Endodermal cell (in vitro differentiated cells): ENCODE measurements around the gene RAB20. TPM values are rescaled to one million over a fixed set of nuclear protein-coding genes. Genes with fewer than 3 reads are reported as not detected.
"Not testable (repeated sequence)": the region's sequence is repeated elsewhere in the genome, so short reads cannot be mapped to it uniquely, and the experiment has no call there.

Source experiments
- DNase-seq: peaks from one replicate; pipeline ENCODE4 v3.0.0-alpha.2; 2017
- H3K27ac ChIP-seq: 2 replicates; pipeline ENCODE4 v1.5.1; 2013; ENCODE audit warnings: mild to moderate bottlenecking, low read depth, low read length, moderate library complexity
- H3K27me3 ChIP-seq: 2 replicates; pipeline ENCODE4 v1.6.1; 2013; ENCODE audit warnings: mild to moderate bottlenecking, low read length, moderate library complexity; ENCODE audit not compliant: insufficient read depth, control insufficient read depth, poor library complexity, severe bottlenecking
- H3K36me3 ChIP-seq: 2 replicates; pipeline ENCODE4 v1.7.0; 2013; ENCODE audit warnings: mild to moderate bottlenecking, low read length, moderate library complexity; ENCODE audit not compliant: control insufficient read depth, insufficient read depth
- H3K4me1 ChIP-seq: one replicate; pipeline ENCODE4 v1.7.0; 2013; ENCODE audit warnings: low read length; ENCODE audit not compliant: control insufficient read depth, insufficient read depth
- H3K4me3 ChIP-seq: 2 replicates; pipeline ENCODE4 v1.5.1; 2013; ENCODE audit warnings: mild to moderate bottlenecking, low read length, moderate library complexity
- H3K9ac ChIP-seq: 2 replicates; pipeline ENCODE4 v1.6.1; 2013; ENCODE audit warnings: mild to moderate bottlenecking, low read length, moderate library complexity; ENCODE audit not compliant: poor library complexity, severe bottlenecking; ENCODE audit errors: extremely low read depth
- H3K9me3 ChIP-seq: 2 replicates; pipeline ENCODE4 v1.6.1; 2013; ENCODE audit warnings: mild to moderate bottlenecking, low read length, moderate library complexity; ENCODE audit not compliant: control insufficient read depth
- H3K27ac Mint-ChIP-seq: 2 replicates; pipeline ENCODE4 v1.8.0; 2020; ENCODE audit warnings: mixed read lengths
- H3K27me3 Mint-ChIP-seq: 2 replicates; pipeline ENCODE4 v1.8.0; 2021; ENCODE audit warnings: mild to moderate bottlenecking, mixed read lengths; ENCODE audit not compliant: insufficient read depth
- H3K36me3 Mint-ChIP-seq: 2 replicates; pipeline ENCODE4 v1.8.0; 2020; ENCODE audit warnings: low read depth, mixed read lengths
- H3K4me1 Mint-ChIP-seq: 2 replicates; pipeline ENCODE4 v1.8.0; 2020; ENCODE audit warnings: mixed read lengths
- H3K4me3 Mint-ChIP-seq: 2 replicates; pipeline ENCODE4 v1.8.0; 2020; ENCODE audit warnings: mild to moderate bottlenecking, moderate library complexity, mixed read lengths
- H3K9me3 Mint-ChIP-seq: 2 replicates; pipeline ENCODE4 v1.8.0; 2020; ENCODE audit warnings: mild to moderate bottlenecking, mixed read lengths
- WGBS, 2 experiments: methylation state at CpG; one replicate each; pipeline versions ENCODE4 v1.1.5 to v1.1.7; 2013; ENCODE audit warnings: missing lambda C conversion rate in 2 of 2, mixed read lengths in 1 of 2; ENCODE audit not compliant: insufficient coverage in 1 of 2, insufficient read length in 1 of 2; 5-methylcytosine and 5-hydroxymethylcytosine counted together
- total RNA-seq, 2 donors: library from RNA; stranded (reverse); fragmentation: NEBNext Ultra II Directional in 1 of 2; extraction: Animal tissue kit (Norgen Biotek cat#: 25700) in 1 of 2; gene quantifications; 2 replicates in 1 of 2; 3 replicates in 1 of 2; pipeline ENCODE4 v1.2.1, GENCODE V29; 2021
- TF ChIP-seq, protein P1 (sequence below): fragments of 200-600 bp; sonication (generic); conservative IDR thresholded peaks from 2 replicates; pipeline ENCODE4 v1.5.0; 2021; ENCODE audit warnings: antibody characterized with exemption, mild to moderate bottlenecking

Gene RAB20
- total RNA-seq, 2 donors from 2014 or later, result 12.6 to 14.2 TPM

DNA sequence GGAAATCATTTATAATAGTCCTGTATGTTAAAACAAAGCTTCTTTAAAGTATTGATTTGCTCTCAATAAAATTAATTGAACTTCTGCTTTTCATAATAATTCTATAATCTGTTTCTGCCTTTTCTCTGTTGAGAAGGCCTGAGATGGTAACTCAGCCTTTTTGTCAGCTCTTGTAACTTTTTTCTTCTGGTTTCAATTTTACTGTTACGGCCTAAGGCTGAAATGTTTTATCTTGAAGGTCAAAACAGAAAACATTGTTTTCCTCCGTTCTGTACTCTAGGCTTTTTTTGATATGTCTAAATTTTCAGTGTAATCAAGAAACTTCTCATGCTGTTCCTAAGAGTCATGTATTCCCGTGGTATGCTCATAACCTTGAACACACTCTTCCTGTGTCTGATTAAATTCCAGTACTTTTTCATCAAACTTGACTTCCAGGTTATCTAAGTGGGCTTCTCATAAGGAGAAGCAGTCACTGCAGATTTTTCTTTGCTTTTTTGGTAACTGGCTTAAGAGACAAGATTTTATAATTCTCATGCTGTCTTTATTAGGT is 46.2 kb upstream of the RAB20 start:
- H3K27ac Mint-ChIP-seq, result no peak overlapping the region

DNA sequence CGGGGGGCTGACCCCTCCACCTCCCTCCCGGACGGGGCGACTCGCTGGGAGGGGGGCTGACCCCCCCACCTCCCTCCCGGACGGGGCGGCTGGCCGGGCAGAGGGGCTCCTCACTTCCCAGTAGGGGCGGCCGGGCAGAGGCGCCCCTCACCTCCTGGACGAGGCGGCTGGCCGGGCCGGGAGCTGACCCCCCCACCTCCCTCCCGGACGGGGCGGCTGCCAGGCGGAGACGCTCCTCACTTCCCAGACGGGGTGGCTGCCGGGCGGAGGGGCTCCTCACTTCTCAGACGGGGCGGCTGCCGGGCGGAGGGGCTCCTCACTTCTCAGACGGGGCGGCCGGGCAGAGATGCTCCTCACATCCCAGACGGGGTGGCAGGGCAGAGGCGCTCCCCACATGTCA is 44.8 kb upstream of the RAB20 start:
- not testable (repeated sequence) for H3K4me3 Mint-ChIP-seq, H3K27ac ChIP-seq
- WGBS, 2 experiments, result 98% methylated on average over 5 of the region's 33 CpGs; no CpG with 5 or more reads in 1 of the 2 experiments

More for the DNA sequence above, 46.2 kb upstream of the RAB20 start:
- H3K27me3 Mint-ChIP-seq, result peaks cover 12% of the 10 kb centered on the region
- Histone ChIP-seq H3K9me3 (peaks cover 6% of the 10 kb centered on the region), H3K4me1 (no peaks in the 10 kb centered on the region), H3K4me3 (no peak overlapping the region), H3K27ac (no peak overlapping the region), H3K27me3 (no peaks in the 10 kb centered on the region), H3K36me3 (no peaks in the 10 kb centered on the region), H3K9ac (no peak overlapping the region)
- peaks cover under 1% of the 10 kb centered on the region for H3K4me1 Mint-ChIP-seq
- H3K4me3 Mint-ChIP-seq, result no peak overlapping the region
- DNase-seq, result no peak
- TF ChIP-seq, protein P1, sequence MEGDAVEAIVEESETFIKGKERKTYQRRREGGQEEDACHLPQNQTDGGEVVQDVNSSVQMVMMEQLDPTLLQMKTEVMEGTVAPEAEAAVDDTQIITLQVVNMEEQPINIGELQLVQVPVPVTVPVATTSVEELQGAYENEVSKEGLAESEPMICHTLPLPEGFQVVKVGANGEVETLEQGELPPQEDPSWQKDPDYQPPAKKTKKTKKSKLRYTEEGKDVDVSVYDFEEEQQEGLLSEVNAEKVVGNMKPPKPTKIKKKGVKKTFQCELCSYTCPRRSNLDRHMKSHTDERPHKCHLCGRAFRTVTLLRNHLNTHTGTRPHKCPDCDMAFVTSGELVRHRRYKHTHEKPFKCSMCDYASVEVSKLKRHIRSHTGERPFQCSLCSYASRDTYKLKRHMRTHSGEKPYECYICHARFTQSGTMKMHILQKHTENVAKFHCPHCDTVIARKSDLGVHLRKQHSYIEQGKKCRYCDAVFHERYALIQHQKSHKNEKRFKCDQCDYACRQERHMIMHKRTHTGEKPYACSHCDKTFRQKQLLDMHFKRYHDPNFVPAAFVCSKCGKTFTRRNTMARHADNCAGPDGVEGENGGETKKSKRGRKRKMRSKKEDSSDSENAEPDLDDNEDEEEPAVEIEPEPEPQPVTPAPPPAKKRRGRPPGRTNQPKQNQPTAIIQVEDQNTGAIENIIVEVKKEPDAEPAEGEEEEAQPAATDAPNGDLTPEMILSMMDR, result no peak
- no peaks in the 10 kb centered on the region for H3K36me3 Mint-ChIP-seq
- 85 to 93% methylated on average over 3 of the region's 3 CpGs for WGBS, 2 experiments
- H3K9me3 Mint-ChIP-seq, result peaks cover 29% of the 10 kb centered on the region

DNA sequence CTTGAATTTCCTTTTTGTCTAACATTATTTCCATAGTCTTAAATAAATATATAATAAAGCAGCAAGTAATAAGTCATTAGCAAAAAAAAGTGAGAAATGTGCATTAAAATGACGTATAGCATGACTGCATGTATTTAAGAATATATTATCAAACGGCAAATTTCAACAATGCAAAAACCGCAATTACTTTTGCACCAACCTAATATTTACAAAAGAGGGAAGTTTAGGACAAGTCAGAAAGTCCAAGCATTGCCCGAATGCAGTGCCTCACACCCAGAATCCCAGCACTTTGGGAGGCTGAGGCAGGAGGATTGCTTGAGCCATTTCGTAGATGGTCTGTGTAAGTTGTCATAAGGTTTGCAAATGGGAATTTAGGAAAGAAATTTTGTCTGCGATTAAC is 43.6 kb upstream of the RAB20 start:
- peaks cover 9% of the 10 kb centered on the region for H3K4me1 Mint-ChIP-seq
- DNase-seq, result no peak

More for the DNA sequence above, 44.8 kb upstream of the RAB20 start:
- H3K27ac Mint-ChIP-seq, H3K36me3 Mint-ChIP-seq, H3K4me1 ChIP-seq, H3K4me1 Mint-ChIP-seq, H3K9ac ChIP-seq, H3K4me3 ChIP-seq, H3K9me3 ChIP-seq, H3K27me3 ChIP-seq, H3K27me3 Mint-ChIP-seq, H3K36me3 ChIP-seq, DNase-seq: not testable (repeated sequence)
- peaks cover 29% of the 10 kb centered on the region for H3K9me3 Mint-ChIP-seq

More for the DNA sequence above, 43.6 kb upstream of the RAB20 start:
- Mint-ChIP-seq H3K27ac (no peak overlapping the region), H3K9me3 (peaks cover 28% of the 10 kb centered on the region), H3K36me3 (no peaks in the 10 kb centered on the region), H3K4me3 (no peak overlapping the region), H3K27me3 (no peaks in the 10 kb centered on the region)
- TF ChIP-seq, protein P1, result no peak
- Histone ChIP-seq H3K27ac (no peak overlapping the region), H3K4me3 (no peak overlapping the region), H3K27me3 (no peaks in the 10 kb centered on the region), H3K4me1 (no peaks in the 10 kb centered on the region), H3K9me3 (peaks cover 6% of the 10 kb centered on the region), H3K36me3 (no peaks in the 10 kb centered on the region), H3K9ac (no peak overlapping the region)
- 94 to 100% methylated on average over 1 to 6 of the region's 6 CpGs for WGBS, 2 experiments
